Activated naive CD4-positive, alpha-beta T cell treated with anti-CD3 and anti-CD28 coated beads, Interleukin-2, amount 50 U/mL, for 72 hours (primary cell): ENCODE measurements around the gene ZNF564. TPM values are rescaled to one million over a fixed set of nuclear protein-coding genes. Genes with fewer than 3 reads are reported as not detected.
"Not testable (repeated sequence)": the region's sequence is repeated elsewhere in the genome, so short reads cannot be mapped to it uniquely, and the experiment has no call there.

ENCODE experiments used
- ATAC-seq, 2 donors: fragments of 150-1000 bp; cut with Tn5 transposase; 2 replicates each; pipeline ENCODE4 v1.10.0; 2021; ENCODE audit warnings: mild to moderate bottlenecking in 2 of 2, moderate library complexity in 2 of 2
- DNase-seq, 2 donors: peaks; one replicate each; pipeline ENCODE4 v3.0.0; 2021 to 2022; ENCODE audit warnings: low spot score in 2 of 2
- H3K27ac Mint-ChIP-seq, 2 donors: one replicate each; pipeline ENCODE4 v1.8.0; 2022; ENCODE audit warnings: mild to moderate bottlenecking in 2 of 2, mixed read lengths in 2 of 2
- H3K36me3 Mint-ChIP-seq, 2 donors: one replicate each; pipeline ENCODE4 v1.8.0; 2022; ENCODE audit warnings: mixed read lengths in 2 of 2
- H3K9me3 Mint-ChIP-seq, 2 donors: one replicate each; pipeline ENCODE4 v1.8.0; 2022; ENCODE audit warnings: mixed read lengths in 2 of 2
- total RNA-seq, 2 donors: library from RNA; stranded (reverse); gene quantifications; one replicate each; pipeline ENCODE4 v1.2.3, GENCODE V29; 2022

The ZNF564 gene
- total RNA-seq, 2 donors from 2014 or later: 4.6 to 12.9 TPM

- Mint-ChIP-seq H3K36me3 (peaks cover 6 to 58% of the 10 kb centered on the region in 2 donors), H3K27ac (peak overlapping the region in 1 of 2 donors; percentile 71), H3K9me3 (peaks cover 0 to 22% of the 10 kb centered on the region in 2 donors)
- no peak for DNase-seq
- peak; percentile 35 to 70 for ATAC-seq
Measured at GRCh38 chr19:12543855-12544254, 7.4 kb downstream of the ZNF564 start.

GRCh38 chr19:12527034-12527836, 24.0 kb downstream of the ZNF564 start:
- DNase-seq: no peak
- Mint-ChIP-seq H3K27ac (peak overlapping the region in 1 of 2 donors; percentile 22), H3K36me3 (peaks cover 92 to 94% of the 10 kb centered on the region in 2 donors), H3K9me3 (peaks cover 47 to 68% of the 10 kb centered on the region in 2 donors)
- ATAC-seq: no peak

- Mint-ChIP-seq H3K27ac (no peak overlapping the region), H3K36me3 (peaks cover 94 to 96% of the 10 kb centered on the region in 2 donors), H3K9me3 (peaks cover 49 to 69% of the 10 kb centered on the region in 2 donors)
- no peak for ATAC-seq
- no peak for DNase-seq
Measured at GRCh38 chr19:12526542-12526941, 24.7 kb downstream of the ZNF564 start.

- Mint-ChIP-seq H3K9me3 (peaks cover 52 to 63% of the 10 kb centered on the region in 2 donors), H3K27ac (no peak overlapping the region), H3K36me3 (peaks cover 80 to 89% of the 10 kb centered on the region in 2 donors)
- no peak for ATAC-seq
- DNase-seq: no peak
Measured at GRCh38 chr19:12521996-12522395, 29.3 kb downstream of the ZNF564 start.

- H3K27ac Mint-ChIP-seq: no peak overlapping the region
- peaks cover 40 to 46% of the 10 kb centered on the region in 2 donors for H3K36me3 Mint-ChIP-seq
- peaks cover 7 to 18% of the 10 kb centered on the region in 2 donors for H3K9me3 Mint-ChIP-seq
- no peak for ATAC-seq
- no peak for DNase-seq
Measured at GRCh38 chr19:12513531-12514061, 37.7 kb downstream of the ZNF564 start.

- H3K36me3 Mint-ChIP-seq: peaks cover 5 to 7% of the 10 kb centered on the region in 2 donors
- ATAC-seq (no peak), DNase-seq (no peak)
- no peak overlapping the region for H3K27ac Mint-ChIP-seq
- peaks cover 0 to 3% of the 10 kb centered on the region in 2 donors for H3K9me3 Mint-ChIP-seq
Measured at GRCh38 chr19:12497032-12497431, 54.2 kb downstream of the ZNF564 start.

- H3K27ac Mint-ChIP-seq: peak overlapping the region in 1 of 2 donors; percentile 89
- ATAC-seq (no peak), DNase-seq (no peak)
- H3K9me3 Mint-ChIP-seq: peaks cover 0 to 3% of the 10 kb centered on the region in 2 donors
- H3K36me3 Mint-ChIP-seq: peaks cover 5 to 7% of the 10 kb centered on the region in 2 donors
Measured at GRCh38 chr19:12496480-12496879, 54.8 kb downstream of the ZNF564 start.

- Mint-ChIP-seq H3K27ac (peak overlapping the region; percentile 61 to 89), H3K36me3 (peaks cover 5 to 7% of the 10 kb centered on the region in 2 donors), H3K9me3 (peaks cover 0 to 3% of the 10 kb centered on the region in 2 donors)
- peak; percentile 88 to 97 for DNase-seq
- peak; percentile 99 to 100 for ATAC-seq
Measured at GRCh38 chr19:12495002-12495802, 56.1 kb downstream of the ZNF564 start.

GRCh38 chr19:12494260-12494860, 56.9 kb downstream of the ZNF564 start:
- peaks cover 5 to 7% of the 10 kb centered on the region in 2 donors for H3K36me3 Mint-ChIP-seq
- peaks cover 0 to 3% of the 10 kb centered on the region in 2 donors for H3K9me3 Mint-ChIP-seq
- peak overlapping the region in 1 of 2 donors; percentile 89 for H3K27ac Mint-ChIP-seq
- DNase-seq (no peak), ATAC-seq (no peak)

- not testable (repeated sequence) for H3K36me3 Mint-ChIP-seq, H3K9me3 Mint-ChIP-seq, H3K27ac Mint-ChIP-seq, DNase-seq, ATAC-seq
Measured at GRCh38 chr19:12486265-12486783, 65.0 kb downstream of the ZNF564 start.

GRCh38 chr19:12485571-12485970, 65.7 kb downstream of the ZNF564 start:
- ATAC-seq (no peak), DNase-seq (no peak)
- Mint-ChIP-seq H3K27ac (no peak overlapping the region), H3K9me3 (no peaks in the 10 kb centered on the region), H3K36me3 (peaks cover 0 to 5% of the 10 kb centered on the region in 2 donors)

GRCh38 chr19:12485052-12485416, 66.2 kb downstream of the ZNF564 start:
- DNase-seq (no peak), ATAC-seq (peak; percentile 17 to 38)
- Mint-ChIP-seq H3K9me3 (no peaks in the 10 kb centered on the region), H3K36me3 (peaks cover 0 to 5% of the 10 kb centered on the region in 2 donors), H3K27ac (peak overlapping the region; percentile 78 to 87)

- Mint-ChIP-seq H3K27ac (peak within 1 kb of the TSS; percentile 78 to 87), H3K36me3 (peaks cover 0 to 5% of the 10 kb centered on the region in 2 donors), H3K9me3 (no peaks in the 10 kb centered on the region)
- peak; percentile 89 to 92 for DNase-seq
- ATAC-seq: peak; percentile 99 to 100
Measured at GRCh38 chr19:12484371-12485051, 66.8 kb downstream of the ZNF564 start, which contains the start of gene ZNF709. Gene ZNF709 (minus strand): TSS chr19:12484816. CDS start chr19:12484657, 159 bp downstream.

- DNase-seq: no peak
- Mint-ChIP-seq H3K9me3 (no peaks in the 10 kb centered on the region), H3K27ac (peak overlapping the region; percentile 53 to 78), H3K36me3 (peaks cover 0 to 5% of the 10 kb centered on the region in 2 donors)
- ATAC-seq: no peak
Measured at GRCh38 chr19:12484011-12484370, 67.3 kb downstream of the ZNF564 start.

GRCh38 chr19:12482509-12482886, 68.8 kb downstream of the ZNF564 start:
- Mint-ChIP-seq H3K9me3 (no peaks in the 10 kb centered on the region), H3K27ac (peak overlapping the region in 1 of 2 donors; percentile 26), H3K36me3 (peaks cover 0 to 5% of the 10 kb centered on the region in 2 donors)
- no peak for DNase-seq
- ATAC-seq: no peak
